DLD1 (cell line): ENCODE results near the gene RNF146.
"Not testable (repeated sequence)": the region's sequence is repeated elsewhere in the genome, so short reads cannot be mapped to it uniquely, and the experiment has no call there.

ENCODE experiments used
- in situ Hi-C: cut with HindIII; loops from 2 replicates; pipeline ENCODE4 v1.10.0; 2017; ENCODE audit warnings: low sequenced_read_pairs

RNF146 gene

GRCh38 chr6:127282184-127282583 is 15.5 kb downstream of the RNF146 start:
- in situ Hi-C loops: no loop called here

- in situ Hi-C loops: no loop called here
These were observed 22.0 kb downstream of the RNF146 start for GRCh38 chr6:127288705-127289104.

GRCh38 chr6:127289934-127290333 is 23.3 kb downstream of the RNF146 start:
- in situ Hi-C loops: no loop called here

GRCh38 chr6:127290391-127291265 is 24.0 kb downstream of the RNF146 start:
- in situ Hi-C loops: no loop called here

GRCh38 chr6:127291495-127291894 is 24.8 kb downstream of the RNF146 start:
- in situ Hi-C loops: no loop called here

GRCh38 chr6:127297502-127298070 is 30.9 kb downstream of the RNF146 start:
- in situ Hi-C loops: no loop called here

GRCh38 chr6:127298475-127298874 is 31.8 kb downstream of the RNF146 start:
- in situ Hi-C loops: no loop called here

GRCh38 chr6:127299522-127300240 is 33.0 kb downstream of the RNF146 start:
- in situ Hi-C loops: no loop called here

GRCh38 chr6:127300411-127300810 is 33.7 kb downstream of the RNF146 start:
- in situ Hi-C loops: no loop called here

GRCh38 chr6:127301199-127301700 is 34.6 kb downstream of the RNF146 start:
- in situ Hi-C loops: no loop called here

- in situ Hi-C loops: no loop called here
These were observed 36.3 kb downstream of the RNF146 start for GRCh38 chr6:127302728-127303660.

GRCh38 chr6:127303917-127304316 is 37.3 kb downstream of the RNF146 start:
- in situ Hi-C loops: no loop called here

GRCh38 chr6:127305741-127306140 is 39.1 kb downstream of the RNF146 start:
- in situ Hi-C loops: no loop called here

- in situ Hi-C loops: no loop called here
These were observed 50.9 kb downstream of the RNF146 start for GRCh38 chr6:127317388-127318128.

- in situ Hi-C loops: no loop called here
These were observed 53.0 kb downstream of the RNF146 start for GRCh38 chr6:127319686-127320085.

- in situ Hi-C loops: no loop called here
These were observed 61.5 kb downstream of the RNF146 start for GRCh38 chr6:127328043-127328609.

- in situ Hi-C loops: not testable (repeated sequence)
These were observed 64.6 kb downstream of the RNF146 start for GRCh38 chr6:127331256-127331655.

GRCh38 chr6:127332383-127332961 is 65.8 kb downstream of the RNF146 start:
- in situ Hi-C loops: no loop called here
